LNCAP (cell line): ENCODE measurements around the gene AKT3.

Experiments used
- CTCF ChIP-seq: fragments of 450-650 bp; IDR thresholded peaks from 2 replicates; pipeline ENCODE4 v1.5.1; 2017; ENCODE audit warnings: mild to moderate bottlenecking

AKT3 gene

GRCh38 chr1:243496806-243497205 lies 353.2 kb downstream of the AKT3 start:
- TF ChIP-seq CTCF: no peak

- no peak for TF ChIP-seq CTCF
Measured at GRCh38 chr1:243496187-243496646, 353.8 kb downstream of the AKT3 start.

GRCh38 chr1:243495442-243496186 lies 354.4 kb downstream of the AKT3 start:
- TF ChIP-seq CTCF: no peak

- TF ChIP-seq CTCF: no peak
Measured at GRCh38 chr1:243494741-243495431, 355.2 kb downstream of the AKT3 start.

GRCh38 chr1:243493156-243494129 lies 356.6 kb downstream of the AKT3 start:
- TF ChIP-seq CTCF: no peak

- no peak for TF ChIP-seq CTCF
Measured at GRCh38 chr1:243490748-243491686, 359.0 kb downstream of the AKT3 start.
